ENCODE results near the gene CELSR2.

Gene CELSR2

DNA sequence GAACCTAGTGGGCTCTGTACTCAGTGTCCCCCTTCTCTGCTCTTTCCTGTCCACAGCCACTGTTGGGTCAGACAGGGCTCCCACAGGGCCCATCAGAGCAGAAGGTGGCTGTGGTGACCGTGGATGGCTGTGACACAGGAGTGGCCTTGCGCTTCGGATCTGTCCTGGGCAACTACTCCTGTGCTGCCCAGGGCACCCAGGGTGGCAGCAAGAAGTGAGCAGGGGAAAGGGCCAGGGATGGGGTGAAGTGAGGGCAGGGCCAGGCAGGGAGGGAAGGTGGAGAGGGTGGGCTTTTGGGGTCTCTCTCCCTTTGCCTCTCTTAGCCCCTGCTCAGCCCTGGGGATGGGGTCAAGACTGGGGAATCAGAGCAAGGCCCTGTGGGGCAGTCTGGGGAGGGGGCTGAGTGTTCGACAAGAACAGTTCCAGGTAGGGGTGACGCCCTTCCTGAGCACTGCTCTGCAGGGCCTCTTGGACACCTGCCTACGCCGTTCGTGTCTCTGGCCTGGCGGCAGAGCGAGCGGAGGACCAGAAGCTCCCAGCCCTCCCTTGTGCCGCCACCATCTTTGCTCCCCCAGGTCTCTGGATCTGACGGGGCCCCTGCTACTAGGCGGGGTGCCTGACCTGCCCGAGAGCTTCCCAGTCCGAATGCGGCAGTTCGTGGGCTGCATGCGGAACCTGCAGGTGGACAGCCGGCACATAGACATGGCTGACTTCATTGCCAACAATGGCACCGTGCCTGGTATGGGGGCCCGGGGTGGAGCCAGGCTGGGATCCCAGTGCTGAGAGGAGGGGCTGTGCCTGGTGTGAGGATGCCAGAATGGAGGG, 13.1 kb downstream of the CELSR2 start:
- TF ChIP-seq FOXP2 (optimal IDR thresholded peaks at IDR 0.05; ENCODE audit: borderline replicate concordance, extremely low read depth, extremely low read length, insufficient read depth): no peak

GRCh38 chr1:109263234-109263596, 13.9 kb downstream of the CELSR2 start:
- TF ChIP-seq POLR2AphosphoS5 (IDR thresholded peaks at IDR 0.05; ENCODE audit: low read depth, low read length): no peak
- TF ChIP-seq SIN3A (IDR thresholded peaks at IDR 0.05; ENCODE audit: borderline replicate concordance, insufficient read depth, low read length): no peak
- no peak for TF ChIP-seq TAF1 (IDR thresholded peaks at IDR 0.05; ENCODE audit: borderline replicate concordance, insufficient read depth, low read length)
- TF ChIP-seq, protein P1, sequence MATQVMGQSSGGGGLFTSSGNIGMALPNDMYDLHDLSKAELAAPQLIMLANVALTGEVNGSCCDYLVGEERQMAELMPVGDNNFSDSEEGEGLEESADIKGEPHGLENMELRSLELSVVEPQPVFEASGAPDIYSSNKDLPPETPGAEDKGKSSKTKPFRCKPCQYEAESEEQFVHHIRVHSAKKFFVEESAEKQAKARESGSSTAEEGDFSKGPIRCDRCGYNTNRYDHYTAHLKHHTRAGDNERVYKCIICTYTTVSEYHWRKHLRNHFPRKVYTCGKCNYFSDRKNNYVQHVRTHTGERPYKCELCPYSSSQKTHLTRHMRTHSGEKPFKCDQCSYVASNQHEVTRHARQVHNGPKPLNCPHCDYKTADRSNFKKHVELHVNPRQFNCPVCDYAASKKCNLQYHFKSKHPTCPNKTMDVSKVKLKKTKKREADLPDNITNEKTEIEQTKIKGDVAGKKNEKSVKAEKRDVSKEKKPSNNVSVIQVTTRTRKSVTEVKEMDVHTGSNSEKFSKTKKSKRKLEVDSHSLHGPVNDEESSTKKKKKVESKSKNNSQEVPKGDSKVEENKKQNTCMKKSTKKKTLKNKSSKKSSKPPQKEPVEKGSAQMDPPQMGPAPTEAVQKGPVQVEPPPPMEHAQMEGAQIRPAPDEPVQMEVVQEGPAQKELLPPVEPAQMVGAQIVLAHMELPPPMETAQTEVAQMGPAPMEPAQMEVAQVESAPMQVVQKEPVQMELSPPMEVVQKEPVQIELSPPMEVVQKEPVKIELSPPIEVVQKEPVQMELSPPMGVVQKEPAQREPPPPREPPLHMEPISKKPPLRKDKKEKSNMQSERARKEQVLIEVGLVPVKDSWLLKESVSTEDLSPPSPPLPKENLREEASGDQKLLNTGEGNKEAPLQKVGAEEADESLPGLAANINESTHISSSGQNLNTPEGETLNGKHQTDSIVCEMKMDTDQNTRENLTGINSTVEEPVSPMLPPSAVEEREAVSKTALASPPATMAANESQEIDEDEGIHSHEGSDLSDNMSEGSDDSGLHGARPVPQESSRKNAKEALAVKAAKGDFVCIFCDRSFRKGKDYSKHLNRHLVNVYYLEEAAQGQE (IDR thresholded peaks at IDR 0.05; ENCODE audit: insufficient read depth in 1 of 2, low read depth in 2 of 2, low read length in 2 of 2): no peak
- TF ChIP-seq FOXP2 (optimal IDR thresholded peaks at IDR 0.05; ENCODE audit: borderline replicate concordance, extremely low read depth, extremely low read length, insufficient read depth): no peak

GRCh38 chr1:109263597-109264378, 14.4 kb downstream of the CELSR2 start:
- TF ChIP-seq, protein P1 (IDR thresholded peaks at IDR 0.05; ENCODE audit: insufficient read depth in 1 of 2, low read depth in 2 of 2, low read length in 2 of 2): 0 out of 4 replicates have a peak, but pooled peaks of 1 of the 2 experiments have one; percentile 9
- TF ChIP-seq TAF1 (IDR thresholded peaks at IDR 0.05; ENCODE audit: borderline replicate concordance, insufficient read depth, low read length): no peak
- TF ChIP-seq POLR2AphosphoS5 (IDR thresholded peaks at IDR 0.05; ENCODE audit: low read depth, low read length): no peak
- peak; percentile 92 for TF ChIP-seq FOXP2 (optimal IDR thresholded peaks at IDR 0.05; ENCODE audit: borderline replicate concordance, extremely low read depth, extremely low read length, insufficient read depth)
- TF ChIP-seq SIN3A (IDR thresholded peaks at IDR 0.05; ENCODE audit: borderline replicate concordance, insufficient read depth, low read length): no peak

DNA sequence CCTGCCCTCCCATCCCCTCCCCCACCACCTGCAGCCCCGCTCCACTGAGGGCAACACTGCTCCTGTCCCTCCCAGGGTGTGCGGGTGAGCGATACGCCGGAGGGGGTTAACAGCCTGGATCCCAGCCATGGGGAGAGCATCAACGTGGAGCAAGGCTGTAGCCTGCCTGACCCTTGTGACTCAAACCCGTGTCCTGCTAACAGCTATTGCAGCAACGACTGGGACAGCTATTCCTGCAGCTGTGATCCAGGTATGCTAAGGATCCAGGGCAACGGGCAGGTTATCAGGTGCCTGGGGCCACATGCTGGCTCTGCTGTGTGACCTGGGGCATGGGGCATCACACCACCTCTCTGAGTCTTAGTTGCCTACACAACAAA, 15.0 kb downstream of the CELSR2 start:
- TF ChIP-seq FOXP2 (optimal IDR thresholded peaks at IDR 0.05; ENCODE audit: borderline replicate concordance, extremely low read depth, extremely low read length, insufficient read depth) (no peak), SIN3A (IDR thresholded peaks at IDR 0.05; ENCODE audit: borderline replicate concordance, insufficient read depth, low read length) (no peak), TAF1 (IDR thresholded peaks at IDR 0.05; ENCODE audit: borderline replicate concordance, insufficient read depth, low read length) (no peak), POLR2AphosphoS5 (IDR thresholded peaks at IDR 0.05; ENCODE audit: low read depth, low read length) (no peak)
- TF ChIP-seq, protein P1 (IDR thresholded peaks at IDR 0.05; ENCODE audit: insufficient read depth in 1 of 2, low read depth in 2 of 2, low read length in 2 of 2): no peak

DNA sequence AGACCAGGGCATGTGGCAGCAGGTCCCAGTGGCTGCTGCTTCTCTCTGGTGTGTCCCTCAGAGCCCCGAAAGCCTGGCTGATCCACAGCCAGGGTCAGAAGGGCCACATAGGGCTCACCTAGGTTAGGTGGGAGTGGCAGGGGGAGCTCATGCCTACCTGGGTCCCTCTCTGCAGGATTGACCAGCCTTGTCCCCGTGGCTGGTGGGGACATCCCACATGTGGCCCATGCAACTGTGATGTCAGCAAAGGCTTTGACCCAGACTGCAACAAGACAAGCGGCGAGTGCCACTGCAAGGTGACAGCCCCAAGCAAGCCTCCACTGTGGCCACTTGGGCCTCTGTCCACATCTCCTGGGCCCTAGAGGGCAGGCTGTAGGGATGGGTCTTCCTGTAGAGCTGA, 15.7 kb downstream of the CELSR2 start:
- no peak for TF ChIP-seq FOXP2 (optimal IDR thresholded peaks at IDR 0.05; ENCODE audit: borderline replicate concordance, extremely low read depth, extremely low read length, insufficient read depth)
- TF ChIP-seq, protein P1 (IDR thresholded peaks at IDR 0.05; ENCODE audit: insufficient read depth in 1 of 2, low read depth in 2 of 2, low read length in 2 of 2): no peak
- TF ChIP-seq SIN3A (IDR thresholded peaks at IDR 0.05; ENCODE audit: borderline replicate concordance, insufficient read depth, low read length): no peak
- no peak for TF ChIP-seq TAF1 (IDR thresholded peaks at IDR 0.05; ENCODE audit: borderline replicate concordance, insufficient read depth, low read length)
- no peak for TF ChIP-seq POLR2AphosphoS5 (IDR thresholded peaks at IDR 0.05; ENCODE audit: low read depth, low read length)
